Activated T-cell treated with anti-CD3 and anti-CD28 coated beads for 48 hours (primary cell): ENCODE results near the gene MAGEA9B.
A peak's percentile ranks its signal among the peaks of the same experiment; 100 is the strongest.
"Not testable (repeated sequence)": the region's sequence is repeated elsewhere in the genome, so short reads cannot be mapped to it uniquely, and the experiment has no call there.

Source experiments
- DNase-seq: peaks from one replicate; pipeline ENCODE4 v3.0.0-alpha.2; 2020; ENCODE audit warnings: low read depth

The MAGEA9B gene, protein sequence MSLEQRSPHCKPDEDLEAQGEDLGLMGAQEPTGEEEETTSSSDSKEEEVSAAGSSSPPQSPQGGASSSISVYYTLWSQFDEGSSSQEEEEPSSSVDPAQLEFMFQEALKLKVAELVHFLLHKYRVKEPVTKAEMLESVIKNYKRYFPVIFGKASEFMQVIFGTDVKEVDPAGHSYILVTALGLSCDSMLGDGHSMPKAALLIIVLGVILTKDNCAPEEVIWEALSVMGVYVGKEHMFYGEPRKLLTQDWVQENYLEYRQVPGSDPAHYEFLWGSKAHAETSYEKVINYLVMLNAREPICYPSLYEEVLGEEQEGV

DNA sequence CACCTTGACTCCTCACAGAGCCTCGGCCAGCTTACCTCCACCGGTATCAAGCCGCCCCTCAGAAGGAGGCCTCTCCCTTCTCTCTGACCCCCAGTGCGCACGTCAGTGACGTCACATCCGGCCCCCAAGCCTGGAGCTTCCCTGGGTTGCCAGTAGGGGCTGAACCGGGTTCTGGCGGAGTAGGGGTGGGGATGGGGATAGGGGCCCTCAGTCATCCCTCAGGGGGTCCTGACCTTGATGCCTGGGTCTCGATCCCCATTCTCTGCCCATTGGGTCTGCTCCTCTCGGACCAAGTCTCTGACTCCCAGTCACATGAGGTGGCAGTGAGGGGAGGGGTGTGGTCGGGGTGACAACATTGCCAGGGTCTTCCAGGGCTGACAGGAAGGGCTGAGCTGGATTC lies at the start of gene MAGEA9B:
TSS of gene MAGEA9B (minus strand) at position 101 of the 400 bp plus-strand sequence. CDS start 4,280 bp downstream, outside the sequence.
- DNase-seq, result not testable (repeated sequence)

DNA sequence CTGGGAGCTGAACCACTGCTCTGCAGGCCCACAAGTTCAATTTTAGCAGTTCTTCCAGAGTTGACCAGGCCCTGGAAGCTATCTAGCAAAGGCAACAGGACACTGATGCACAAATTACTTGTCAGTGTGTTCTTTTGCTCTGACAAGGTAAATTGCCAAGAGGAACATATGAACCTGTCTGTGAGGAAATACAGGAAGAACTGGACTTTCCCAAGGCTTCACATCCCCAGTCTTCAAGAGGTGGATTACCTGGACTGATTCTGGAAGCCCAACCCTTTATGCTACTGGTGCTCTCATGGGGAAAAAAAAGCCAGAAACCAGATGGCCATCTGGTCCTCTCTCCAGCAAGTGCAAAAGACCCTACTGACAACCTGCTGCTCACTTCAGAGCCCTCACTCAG lies 46.3 kb upstream of the MAGEA9B start:
- DNase-seq, result no peak

DNA sequence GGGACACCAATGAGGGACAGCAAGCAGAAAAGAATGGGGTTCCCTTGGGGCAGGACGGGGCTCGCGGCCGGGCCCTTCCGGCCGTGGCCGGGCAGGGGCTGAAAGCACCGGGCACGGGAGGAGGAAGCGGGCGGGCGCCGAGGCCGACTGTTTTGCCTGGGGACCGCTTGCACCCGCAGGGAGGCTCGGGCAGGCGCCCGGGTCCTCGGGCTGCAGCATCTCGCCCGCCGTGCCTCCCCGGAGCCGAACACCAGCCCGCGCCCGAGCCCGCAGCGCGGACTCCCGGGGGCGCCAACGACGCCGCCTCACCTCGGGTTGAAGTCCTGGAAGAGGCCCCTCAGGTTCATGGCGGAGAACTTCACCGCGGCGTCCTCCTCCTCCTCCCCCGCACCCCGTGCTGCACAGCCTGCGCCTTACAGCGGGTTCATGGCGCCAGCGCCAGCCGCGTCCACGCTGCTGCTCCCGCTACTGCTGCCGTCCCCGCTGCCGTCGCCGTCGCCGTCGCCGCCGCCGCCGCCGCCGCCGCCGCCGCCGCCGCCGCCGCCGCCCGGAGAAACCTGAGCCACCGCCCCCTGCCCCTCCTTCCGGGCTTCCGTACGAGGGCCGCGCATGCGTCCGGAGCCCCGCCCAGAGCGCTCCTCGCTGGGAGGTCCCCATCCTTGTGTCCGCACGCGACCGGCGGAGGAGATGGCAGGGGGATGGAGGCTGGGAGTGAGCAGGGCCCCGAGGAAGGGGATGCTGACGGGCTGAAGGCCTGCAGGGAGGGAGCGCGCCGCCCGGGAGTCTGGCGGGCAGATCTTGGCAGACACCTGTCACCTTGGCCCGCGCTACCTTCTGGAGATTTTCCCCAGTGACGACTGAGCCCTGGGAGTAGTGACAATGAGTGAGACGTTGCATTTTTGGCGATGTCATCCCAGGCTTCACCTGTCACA lies 44.2 kb upstream of the MAGEA9B start, which contains the start of gene TMEM185A:
TSS of gene TMEM185A (minus strand) at position 559 of the 932 bp plus-strand sequence. CDS start at position 347, 212 bp downstream.
- peak; percentile 72 for DNase-seq

DNA sequence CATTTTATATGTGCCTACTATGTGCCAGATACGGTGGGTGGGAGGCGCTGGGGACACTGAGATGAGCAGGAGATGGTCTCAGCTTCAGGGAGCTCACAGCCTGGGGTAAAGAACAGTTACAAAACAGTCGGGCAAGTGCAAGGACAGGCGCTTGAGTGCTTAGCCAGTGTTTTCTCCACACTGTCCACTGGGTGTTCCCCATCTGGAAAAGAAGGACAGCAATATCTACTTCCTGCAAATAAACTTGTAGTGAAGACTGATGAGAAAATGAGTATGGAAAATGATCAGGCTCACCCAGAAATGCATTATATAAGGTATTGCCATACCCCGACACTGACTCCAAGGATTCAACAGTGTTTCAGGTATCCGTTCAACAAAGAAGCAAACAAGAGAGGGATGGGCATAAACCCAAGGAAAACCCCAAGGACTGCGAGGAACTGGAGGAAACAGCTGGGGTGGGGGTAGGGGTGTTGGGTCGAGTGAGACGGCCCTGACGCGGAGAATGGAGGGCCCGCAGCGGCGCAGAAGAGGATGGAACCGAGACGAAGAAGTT lies 43.5 kb upstream of the MAGEA9B start:
- DNase-seq, result no peak

DNA sequence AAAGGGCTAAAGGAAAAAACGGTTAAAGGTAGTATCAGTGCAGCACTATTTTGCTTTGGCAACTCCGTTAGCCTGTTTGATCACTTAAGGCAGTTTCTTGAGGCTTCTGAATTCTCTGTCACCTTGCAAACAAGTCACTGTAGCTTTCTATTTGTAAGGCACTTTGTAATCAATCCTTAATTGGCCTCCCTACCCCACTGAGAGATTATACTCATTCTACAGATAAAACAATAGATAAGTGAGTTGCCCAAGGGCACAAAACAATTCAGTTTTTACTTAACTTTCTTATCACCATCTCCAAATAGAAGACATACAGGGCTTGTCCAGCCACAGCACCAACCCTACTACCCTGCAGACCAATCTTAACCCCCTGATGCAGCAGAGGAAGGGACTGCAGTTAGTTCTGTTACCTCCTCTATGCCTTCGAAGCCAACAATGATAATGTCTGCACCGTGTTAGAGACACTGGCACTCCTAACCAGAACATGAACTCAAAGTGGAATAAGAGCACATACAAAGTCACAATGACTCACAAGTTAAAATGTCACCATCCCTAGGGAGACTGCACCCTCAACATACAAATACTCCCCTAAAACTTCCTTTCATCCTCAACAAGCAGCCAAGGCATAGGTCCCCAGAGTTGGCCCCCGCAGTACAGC lies 42.6 kb upstream of the MAGEA9B start:
- DNase-seq, result no peak

DNA sequence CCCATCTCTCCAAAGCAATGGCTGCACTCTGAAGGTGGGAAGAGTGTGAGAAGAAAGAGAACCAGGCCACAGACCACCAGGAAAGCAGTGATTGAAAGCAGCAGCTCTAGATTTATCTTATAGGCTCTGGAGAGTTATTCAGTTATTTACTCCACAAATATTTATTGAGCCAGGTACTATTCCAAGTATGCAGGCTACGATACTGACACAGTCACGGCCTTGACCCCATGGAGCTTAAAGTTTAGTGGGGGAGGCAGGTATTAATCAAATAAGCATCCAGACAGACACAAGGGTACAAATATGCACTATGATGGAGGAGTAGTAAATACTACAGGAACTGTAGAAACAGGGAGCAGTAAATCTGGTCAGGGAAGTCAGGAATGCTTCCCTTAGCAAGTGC lies 41.5 kb upstream of the MAGEA9B start:
- no peak for DNase-seq

DNA sequence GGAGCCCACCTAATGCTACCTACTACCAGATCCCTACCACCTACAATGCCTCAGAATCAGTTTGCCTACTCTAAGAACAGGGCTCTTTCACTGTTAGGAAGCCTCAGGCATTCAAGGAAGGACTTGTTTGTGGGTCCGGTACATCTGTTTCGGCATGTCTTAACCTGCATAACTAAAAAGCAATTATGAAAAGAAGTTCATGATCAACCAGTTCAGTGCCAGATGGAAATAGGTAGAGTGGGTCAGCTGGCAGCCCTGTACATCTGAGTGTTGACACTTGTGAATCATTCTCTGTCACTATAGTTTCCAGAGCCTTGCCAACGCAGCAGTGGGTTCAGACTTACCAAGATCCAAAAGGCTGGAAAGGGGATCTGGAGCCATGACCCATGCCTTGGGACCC lies 41.0 kb upstream of the MAGEA9B start:
- no peak for DNase-seq

DNA sequence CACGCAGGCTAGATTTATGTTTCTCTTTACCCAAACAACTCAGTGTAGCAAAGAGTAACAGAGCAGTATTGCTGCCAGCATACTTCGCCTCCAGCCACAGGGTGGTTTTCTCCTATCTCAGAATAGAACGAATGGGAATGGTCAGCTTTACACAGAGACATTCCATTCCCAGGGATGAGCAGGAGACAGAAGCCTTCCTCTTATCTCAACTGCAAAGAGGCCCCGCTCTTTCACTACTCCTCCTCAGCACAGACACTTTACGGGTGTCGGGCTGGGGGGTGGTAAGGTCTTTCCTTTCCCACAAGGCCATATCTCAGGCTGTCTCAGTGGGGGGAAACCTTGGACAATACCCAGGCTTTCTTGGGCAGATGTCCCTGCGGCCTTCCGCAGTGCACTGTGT lies 39.6 kb upstream of the MAGEA9B start:
- DNase-seq, result not testable (repeated sequence)

DNA sequence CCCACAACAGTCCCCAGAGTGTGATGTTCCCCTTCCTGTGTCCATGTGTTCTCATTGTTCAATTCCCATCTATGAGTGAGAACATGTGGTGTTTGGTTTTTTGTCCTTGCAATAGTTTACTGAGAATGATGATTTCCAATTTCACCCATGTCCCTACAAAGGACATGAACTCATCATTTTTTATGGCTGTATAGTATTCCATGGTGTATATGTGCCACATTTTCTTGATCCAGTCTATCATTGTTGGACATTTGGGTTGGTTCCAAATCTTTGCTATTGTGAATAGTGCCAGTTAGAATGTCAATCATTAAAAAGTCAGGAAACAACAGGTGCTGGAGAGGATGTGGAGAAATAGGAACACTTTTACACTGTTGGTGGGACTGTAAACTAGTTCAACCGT lies 32.4 kb upstream of the MAGEA9B start:
- DNase-seq, result not testable (repeated sequence)

DNA sequence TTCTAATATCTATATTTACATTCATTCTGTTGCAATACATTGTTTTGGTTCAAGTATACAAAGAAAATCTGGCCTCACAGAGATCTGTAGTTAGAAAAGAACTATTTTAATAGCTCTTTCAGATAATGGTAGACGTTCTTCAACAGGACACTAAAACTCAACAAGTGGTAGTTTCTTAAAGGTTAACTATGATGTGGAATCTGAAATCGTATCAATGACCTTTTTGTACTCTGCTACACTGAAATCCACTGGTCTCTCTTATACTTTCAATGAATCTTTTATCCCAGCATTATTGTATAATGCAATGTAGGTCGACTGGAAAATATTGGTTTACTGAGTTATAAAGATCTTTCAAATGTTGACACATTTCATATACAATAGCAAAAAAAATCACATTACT lies 31.6 kb upstream of the MAGEA9B start:
- no peak for DNase-seq

DNA sequence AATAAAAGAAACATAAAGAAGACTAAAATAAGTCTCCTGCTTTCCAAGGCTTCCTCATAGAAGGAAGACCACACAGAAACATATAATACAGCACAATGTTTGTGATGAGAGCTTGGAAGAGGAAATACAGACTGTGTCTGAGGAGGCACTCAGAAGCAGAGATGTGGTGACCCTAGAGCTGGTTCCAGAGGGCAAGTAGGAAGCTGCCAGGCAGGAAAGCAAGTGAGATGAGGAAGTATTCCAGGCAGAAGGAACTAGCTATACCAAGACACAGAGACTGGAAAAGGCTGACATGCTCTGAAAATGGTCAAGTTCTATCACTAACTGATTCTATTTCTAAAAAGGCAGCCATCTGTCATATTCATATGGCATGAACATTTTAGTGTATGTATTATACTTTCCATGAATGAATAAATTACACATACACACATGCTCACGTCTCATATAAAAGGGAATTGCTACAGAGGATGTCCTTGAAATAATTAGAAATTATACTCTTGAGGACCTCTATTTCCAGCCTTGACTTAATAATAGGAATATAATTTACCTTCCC lies 24.4 kb upstream of the MAGEA9B start:
- no peak for DNase-seq

DNA sequence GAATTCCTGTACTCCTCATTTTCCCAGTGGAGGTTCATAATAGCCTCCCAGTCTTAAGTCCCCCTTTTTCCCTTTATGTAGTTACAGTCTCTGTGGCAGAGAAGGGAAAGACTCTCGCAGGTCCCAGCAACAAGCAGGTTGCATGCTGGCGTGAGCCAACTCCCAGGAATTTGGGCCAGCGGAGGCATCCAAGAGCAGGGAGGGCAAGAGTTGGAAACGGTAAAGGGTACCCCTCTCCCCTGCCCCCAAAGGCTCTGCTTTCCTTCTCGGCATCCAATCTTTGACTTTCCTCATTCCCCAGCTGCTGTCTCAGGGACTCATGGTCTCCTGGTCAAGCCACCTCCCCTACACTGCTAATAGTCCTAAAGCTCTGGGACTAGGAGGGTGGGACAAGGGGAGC lies 23.3 kb upstream of the MAGEA9B start:
- DNase-seq, result no peak

DNA sequence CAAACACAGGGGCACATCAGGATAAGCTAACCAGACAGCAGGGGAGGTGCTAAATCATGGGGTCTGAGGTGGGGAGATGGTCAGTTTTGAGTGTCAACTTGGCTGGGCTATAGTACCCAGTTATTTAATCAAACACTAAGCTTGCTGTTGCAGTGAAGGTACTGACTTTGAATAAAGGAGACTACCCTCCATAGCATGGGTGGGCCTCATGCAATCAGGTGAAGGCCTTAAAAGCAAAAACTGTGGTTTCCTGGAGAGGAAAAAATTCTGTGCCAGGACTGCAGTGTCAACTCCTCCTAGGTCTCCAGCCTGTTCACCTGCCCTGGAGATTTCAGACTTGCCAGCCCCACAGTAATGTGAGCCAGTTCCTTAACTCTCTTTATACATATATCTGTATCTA lies 20.4 kb upstream of the MAGEA9B start:
- DNase-seq, result no peak

DNA sequence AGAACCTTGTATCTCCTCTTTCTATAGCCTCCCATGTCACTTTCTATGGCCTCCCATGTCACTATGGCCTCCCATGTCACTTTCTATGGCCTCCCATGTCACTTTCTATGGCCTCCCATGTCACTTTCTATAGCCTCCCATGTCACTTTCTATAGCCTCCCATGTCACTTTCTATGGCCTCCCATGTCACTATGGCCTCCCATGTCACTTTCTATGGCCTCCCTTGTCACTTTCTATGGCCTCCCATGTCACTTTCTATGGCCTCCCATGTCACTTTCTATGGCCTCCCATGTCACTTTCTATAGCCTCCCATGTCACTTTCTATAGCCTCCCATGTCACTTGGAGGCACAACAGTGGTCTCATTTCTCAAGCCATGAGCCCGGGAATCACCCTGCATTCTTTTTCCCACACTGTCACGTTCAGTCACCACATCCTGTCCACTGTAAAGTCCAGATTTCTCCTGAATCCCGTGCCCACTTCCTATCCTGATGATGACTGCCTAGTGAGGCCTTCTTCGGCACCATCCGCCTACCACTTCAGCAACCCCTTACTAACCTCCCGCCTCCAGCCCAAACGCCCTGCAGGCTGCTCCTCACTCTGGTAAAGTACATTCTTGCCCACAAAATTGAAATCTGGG lies 18.1 kb upstream of the MAGEA9B start:
- not testable (repeated sequence) for DNase-seq

DNA sequence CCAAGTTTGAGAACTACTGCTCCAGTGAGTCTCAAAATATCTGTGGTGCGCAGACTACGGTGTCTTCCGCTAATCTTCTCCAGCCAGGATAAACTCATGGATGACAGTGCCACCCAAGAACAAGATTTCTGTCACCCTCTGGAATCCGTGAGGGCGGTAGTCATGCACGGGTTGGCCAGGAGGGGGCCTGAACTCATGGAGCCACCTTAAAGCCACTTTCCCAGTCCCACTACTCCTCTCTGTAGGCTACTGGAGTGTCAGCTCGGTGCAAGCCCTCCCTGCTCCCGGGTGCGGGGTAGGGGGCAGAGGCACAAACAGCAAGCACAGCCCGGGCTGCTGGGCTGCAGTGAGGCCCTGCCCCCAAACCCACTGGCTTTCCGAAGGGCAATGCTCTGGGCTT lies 11.3 kb upstream of the MAGEA9B start:
- DNase-seq, result not testable (repeated sequence)

DNA sequence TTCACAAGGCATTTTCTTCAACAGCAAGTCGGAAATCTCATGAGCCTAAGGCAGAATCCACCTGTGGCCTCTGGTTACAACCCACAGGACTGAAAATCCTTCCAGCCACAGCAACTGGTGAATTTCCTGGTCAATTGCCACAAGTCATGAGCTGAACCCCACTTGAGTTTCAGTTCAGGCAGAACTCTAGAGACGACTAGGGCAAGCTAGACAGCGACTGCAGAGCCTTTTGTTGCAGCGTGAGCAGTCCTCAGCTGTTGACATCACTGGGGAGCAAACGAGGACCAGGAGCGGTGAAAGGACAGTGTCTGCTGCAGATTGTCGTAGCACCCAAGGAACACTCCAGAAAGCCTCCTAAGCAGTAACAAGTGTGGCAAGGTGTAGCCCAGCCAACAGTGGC lies 8.7 kb upstream of the MAGEA9B start:
- not testable (repeated sequence) for DNase-seq

DNA sequence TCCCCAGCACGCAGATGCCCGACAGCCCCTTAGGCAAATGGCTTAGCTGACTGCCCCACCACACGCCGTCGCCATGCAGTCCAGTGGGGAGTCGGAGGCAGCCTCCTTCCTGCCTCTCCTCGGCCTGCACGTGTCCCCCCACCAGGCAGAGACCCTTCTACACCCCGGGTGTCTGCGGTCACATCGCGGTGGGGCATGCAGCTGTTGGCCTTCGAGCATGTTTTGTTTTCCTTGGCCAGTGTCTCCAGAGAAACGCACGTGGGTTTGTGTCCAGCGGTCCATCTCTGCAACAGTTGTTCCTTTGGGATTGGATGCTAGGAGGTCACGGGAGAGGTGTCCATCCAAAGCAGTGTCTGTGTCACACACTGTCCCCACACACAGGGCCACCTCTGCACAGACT lies 8.0 kb upstream of the MAGEA9B start, which contains the start of gene HSFX2:
TSS of gene HSFX2 (minus strand) at position 101 of the 400 bp plus-strand sequence. CDS start 614 bp downstream, outside the sequence.
- not testable (repeated sequence) for DNase-seq

DNA sequence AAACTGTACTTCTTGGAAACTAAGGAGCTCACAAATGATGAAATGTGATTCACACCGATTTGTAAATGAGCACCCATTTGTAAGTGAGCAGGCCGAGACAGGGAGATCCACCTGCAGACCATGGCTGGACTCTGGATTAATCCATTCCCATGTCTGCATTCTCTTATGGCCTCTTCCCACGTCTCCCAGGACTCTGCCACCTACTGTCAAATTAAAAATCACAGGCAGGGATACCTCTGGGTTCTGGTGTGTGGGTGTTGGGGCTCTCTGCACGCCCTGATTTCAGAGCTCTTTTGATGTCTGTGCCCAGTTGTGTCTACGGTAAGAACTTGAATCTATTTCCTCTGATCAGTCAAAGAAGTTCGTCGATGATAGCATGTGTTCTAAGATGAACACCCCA lies 3.7 kb upstream of the MAGEA9B start:
- DNase-seq, result not testable (repeated sequence)

DNA sequence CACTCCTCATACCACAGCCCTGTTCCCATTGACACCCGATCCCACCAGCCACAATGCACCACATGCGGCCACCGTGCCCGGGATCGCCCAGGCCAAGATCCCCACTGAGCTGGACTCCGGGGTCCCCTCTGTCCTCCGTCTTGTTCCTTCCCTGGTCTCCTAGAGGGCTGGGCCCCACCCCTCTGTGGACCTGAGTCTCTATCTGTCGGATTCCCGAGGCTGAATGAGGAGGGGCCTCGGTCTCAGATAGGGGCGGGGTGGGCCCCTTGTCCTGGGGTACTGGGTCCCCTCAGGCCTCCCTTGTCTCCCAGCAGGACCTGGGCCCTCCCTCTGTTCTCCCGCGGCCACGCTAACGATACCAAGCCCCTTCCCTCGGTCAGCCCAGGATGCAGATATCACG lies 1.6 kb downstream of the MAGEA9B start:
- DNase-seq, result not testable (repeated sequence)

DNA sequence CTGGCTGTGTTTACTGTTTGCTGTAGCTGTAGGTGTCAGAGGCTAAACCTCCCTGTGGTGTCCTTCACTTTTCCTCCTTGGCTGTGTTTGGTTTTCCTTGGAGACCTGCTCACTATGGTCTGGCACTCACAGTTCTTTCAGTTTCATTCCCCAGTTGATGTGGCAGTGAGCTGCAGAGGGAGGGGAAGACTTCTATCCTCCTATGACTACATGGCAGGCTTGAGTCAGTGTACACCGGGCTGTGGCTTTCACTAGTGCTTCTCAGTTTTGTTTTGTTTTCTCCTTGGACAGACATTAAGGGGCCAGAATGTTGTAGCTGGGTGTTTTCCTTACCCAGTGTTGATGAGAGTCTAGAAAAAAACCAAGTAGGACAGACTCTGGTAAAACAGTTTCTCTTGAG lies 13.8 kb downstream of the MAGEA9B start:
- DNase-seq, result not testable (repeated sequence)

DNA sequence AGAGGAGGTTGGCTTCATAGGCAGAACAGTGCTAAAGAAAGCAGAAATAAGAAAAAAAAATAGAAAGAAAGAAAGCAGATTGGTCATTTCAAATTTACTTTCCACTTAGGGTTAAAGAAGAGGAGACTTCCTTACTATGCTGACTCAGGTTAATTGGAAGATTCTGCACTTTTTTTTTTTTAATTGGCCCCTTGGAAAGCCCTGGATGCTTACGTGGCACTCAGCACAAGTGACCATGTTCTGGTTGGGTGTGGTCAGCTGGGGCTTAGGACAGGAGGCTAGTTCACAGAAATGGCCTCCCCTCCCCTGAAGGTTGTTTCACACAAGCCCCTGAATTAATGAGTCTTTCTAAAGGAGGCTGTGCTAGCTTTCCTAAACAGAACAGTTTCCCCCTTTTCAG lies 14.5 kb downstream of the MAGEA9B start:
- no peak for DNase-seq
